Naive thymus-derived CD4-positive, alpha-beta T cell (primary cell): ENCODE results near the gene FILIP1. TPM values are rescaled to one million over a fixed set of nuclear protein-coding genes. Genes with fewer than 3 reads are reported as not detected.

Experiments
- ATAC-seq: fragments of 150-1000 bp; cut with Tn5 transposase; 2 replicates; pipeline ENCODE4 v1.10.0; 2021; ENCODE audit warnings: mild to moderate bottlenecking, moderate library complexity
- CTCF ChIA-PET: fragments of 350-600 bp; sonication (Branson Sonifier 250); formaldehyde crosslinking; loops from one replicate; lab custom pipeline; 2021; ENCODE audit warnings: antibody characterized with exemption; lab: Charles Lee
- POLR2A ChIA-PET: fragments of 350-600 bp; sonication (Branson Sonifier 250); formaldehyde crosslinking; loops from one replicate; lab custom pipeline; 2021; ENCODE audit warnings: antibody characterized with exemption, inconsistent platforms; lab: Charles Lee
- DNase-seq, 9 donors: peaks; one replicate each; pipeline versions ENCODE4 v3.0.0 to v3.0.0-alpha.2; 2020 to 2022; ENCODE audit warnings: mixed read lengths in 1 of 9
- H3K27ac ChIP-seq: one replicate; pipeline ENCODE4 v1.7.0; 2013; ENCODE audit warnings: mild to moderate bottlenecking, low read depth, low read length, moderate library complexity
- H3K27me3 ChIP-seq, 2 donors: one replicate each; pipeline ENCODE4 v1.7.0; 2013; ENCODE audit warnings: low read length in 2 of 2, mild to moderate bottlenecking in 2 of 2, moderate library complexity in 2 of 2; ENCODE audit not compliant: control insufficient read depth in 2 of 2, insufficient read depth in 2 of 2
- H3K36me3 ChIP-seq, 3 experiments: 1 replicate in 2 of 3; 2 replicates in 1 of 3; pipeline ENCODE4 v1.7.0; 2013; ENCODE audit warnings: low read length in 3 of 3, mild to moderate bottlenecking in 3 of 3, moderate library complexity in 1 of 3; ENCODE audit not compliant: insufficient read depth in 3 of 3, control insufficient read depth in 2 of 3
- H3K4me1 ChIP-seq, 2 donors: one replicate each; pipeline ENCODE4 v1.7.0; 2013; ENCODE audit warnings: low read length in 2 of 2, mild to moderate bottlenecking in 2 of 2, moderate library complexity in 1 of 2; ENCODE audit not compliant: control insufficient read depth in 2 of 2, insufficient read depth in 2 of 2
- H3K4me3 ChIP-seq: 2 replicates; pipeline ENCODE4 v1.7.0; 2013; ENCODE audit warnings: mild to moderate bottlenecking, low read length
- H3K9me3 ChIP-seq, 3 experiments: 1 replicate in 2 of 3; 2 replicates in 1 of 3; pipeline ENCODE4 v1.7.0; 2013; ENCODE audit warnings: low read length in 3 of 3; ENCODE audit not compliant: control insufficient read depth in 2 of 3
- H3K27ac Mint-ChIP-seq, 9 donors: one replicate each; pipeline ENCODE4 v1.8.0; 2020 to 2022; ENCODE audit warnings: mixed read lengths in 9 of 9, mild to moderate bottlenecking in 8 of 9, moderate library complexity in 5 of 9, inconsistent platforms in 2 of 9
- H3K27me3 Mint-ChIP-seq, 5 donors: one replicate each; pipeline ENCODE4 v1.8.0; 2021 to 2022; ENCODE audit warnings: mixed read lengths in 5 of 5, mild to moderate bottlenecking in 1 of 5
- H3K36me3 Mint-ChIP-seq, 5 donors: one replicate each; pipeline ENCODE4 v1.8.0; 2020 to 2022; ENCODE audit warnings: mixed read lengths in 5 of 5, mild to moderate bottlenecking in 3 of 5, inconsistent platforms in 1 of 5
- H3K4me1 Mint-ChIP-seq, 7 donors: one replicate each; pipeline ENCODE4 v1.8.0; 2020 to 2022; ENCODE audit warnings: mixed read lengths in 7 of 7, mild to moderate bottlenecking in 3 of 7, inconsistent platforms in 1 of 7
- H3K4me3 Mint-ChIP-seq, 10 donors: one replicate each; pipeline ENCODE4 v1.8.0; 2020 to 2022; ENCODE audit warnings: mild to moderate bottlenecking in 10 of 10, mixed read lengths in 10 of 10, moderate library complexity in 6 of 10, inconsistent platforms in 2 of 10
- H3K9me3 Mint-ChIP-seq, 11 donors: one replicate each; pipeline ENCODE4 v1.8.0; 2020 to 2022; ENCODE audit warnings: mixed read lengths in 11 of 11, mild to moderate bottlenecking in 4 of 11, inconsistent platforms in 1 of 11, moderate library complexity in 1 of 11
- intact Hi-C, 2 donors: fragments of 100-400 bp; cut with micrococcal nuclease; formaldehyde crosslinking; loops; one replicate each; pipeline ENCODE4 v1.15.1; 2023
- polyA plus RNA-seq, 2 donors: library from polyadenylated mRNA; unstranded; fragments of 300-500 nt; fragmentation: Illumina TruSeq; gene quantifications; one replicate each; pipeline ENCODE4 v1.2.3, GENCODE V29; 2021
- total RNA-seq, 6 experiments: library from RNA in 5 of 6; stranded (reverse) in 5 of 6; gene quantifications; 1 replicate in 5 of 6; 2 replicates in 1 of 6; pipeline ENCODE4 v1.2.3 and lab custom pipeline; 2021 to 2026

FILIP1 gene
- total and polyA plus RNA-seq, 7 experiments from 2014 or later: 0.08 to 0.15 (median 0.12) TPM; not detected in 4

DNA sequence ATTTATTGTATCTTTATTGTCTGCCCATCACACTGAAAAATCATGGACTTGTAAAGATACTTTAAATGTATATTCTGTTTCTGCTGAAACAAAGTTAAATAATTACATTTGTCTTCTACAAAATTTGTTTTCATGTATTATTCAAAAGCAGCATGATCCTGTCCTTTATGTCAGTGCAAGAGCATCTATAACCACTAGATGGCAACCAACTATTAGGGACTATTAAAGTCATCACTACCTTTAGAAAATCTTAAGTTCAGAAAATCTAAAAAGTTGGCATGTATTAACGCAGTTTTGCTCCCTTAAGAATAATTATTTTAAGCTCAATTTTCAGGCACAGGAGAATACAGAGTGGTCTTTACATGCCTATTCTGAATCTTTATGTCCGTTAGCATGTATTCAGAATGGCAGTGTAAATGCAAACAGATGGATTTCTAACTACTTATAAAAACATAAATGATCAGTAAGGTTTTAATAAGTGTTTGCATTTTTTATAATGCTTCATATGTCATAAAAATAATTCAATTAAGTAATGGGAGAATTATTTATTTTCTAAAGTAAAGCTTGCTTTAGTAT is 226.8 kb downstream of the FILIP1 start:
- H3K4me1 ChIP-seq: peaks cover 0 to 5% of the 10 kb centered on the region in 2 donors
- Mint-ChIP-seq H3K27ac (peak overlapping the region in 1 of 9 donors; percentile 32), H3K4me3 (no peak overlapping the region), H3K9me3 (no peaks in the 10 kb centered on the region), H3K27me3 (no peaks in the 10 kb centered on the region), H3K4me1 (peaks cover 0 to 52% (median 41%) of the 10 kb centered on the region in 7 donors), H3K36me3 (peaks cover 5 to 26% (median 11%) of the 10 kb centered on the region in 5 donors)
- ChIA-PET POLR2A (no interaction called here), CTCF (interaction anchor here (0.8 to 2.5 kb wide), 5 partner anchors 9 to 258 kb away, joined by 3 to 12 read pairs (median 5); partner anchors contain the start of gene TMEM30A)
- no peaks in the 10 kb centered on the region for H3K9me3 ChIP-seq
- peaks cover 0 to 22% (median 0%) of the 10 kb centered on the region in 3 experiments for H3K36me3 ChIP-seq
- peak; percentile 78 for ATAC-seq
- DNase-seq: peak in 7 of 9 donors; percentile 11 to 43 (median 27)
- intact Hi-C loops: loop anchor here (1.0 to 2.0 kb wide), 6 partner anchors 14 to 296 kb away; partner anchors contain the start of gene TMEM30A (in 2 of the 2)
- no peak overlapping the region for H3K4me3 ChIP-seq
- no peaks in the 10 kb centered on the region for H3K27me3 ChIP-seq
- no peak overlapping the region for H3K27ac ChIP-seq

DNA sequence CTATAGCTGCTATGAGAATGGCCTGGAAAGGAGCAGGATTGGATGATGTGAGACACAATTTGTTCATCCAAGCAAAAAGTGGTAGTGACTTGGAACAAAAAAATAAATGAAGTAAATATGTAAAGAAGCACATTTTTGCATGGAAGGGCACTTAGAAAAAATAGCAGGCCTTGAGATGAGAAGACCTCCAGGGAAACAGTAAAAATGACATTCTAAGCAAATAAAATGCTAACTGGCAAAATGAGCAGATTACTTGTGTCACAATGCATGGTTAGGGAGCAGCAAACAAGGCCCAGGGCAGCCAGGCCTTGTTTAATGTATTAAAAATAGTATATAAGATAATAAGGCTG is 230.2 kb downstream of the FILIP1 start:
- H3K27me3 ChIP-seq: no peaks in the 10 kb centered on the region
- H3K36me3 ChIP-seq: peaks cover 0 to 34% (median 0%) of the 10 kb centered on the region in 3 experiments
- intact Hi-C loops: no loop called here
- Mint-ChIP-seq H3K27ac (peak overlapping the region in 2 of 9 donors; percentile 3 to 33), H3K27me3 (no peaks in the 10 kb centered on the region), H3K4me3 (no peak overlapping the region), H3K9me3 (no peaks in the 10 kb centered on the region), H3K4me1 (peaks cover 0 to 26% (median 21%) of the 10 kb centered on the region in 7 donors), H3K36me3 (peaks cover 5 to 23% (median 14%) of the 10 kb centered on the region in 5 donors)
- no peaks in the 10 kb centered on the region for H3K9me3 ChIP-seq
- CTCF ChIA-PET: interaction anchor here (0.9 kb wide), 1 partner anchor 18 kb away, joined by 3 read pairs; no protein-coding TSS in a partner anchor
- DNase-seq (no peak), ATAC-seq (no peak)
- H3K4me1 ChIP-seq: no peaks in the 10 kb centered on the region
- H3K27ac ChIP-seq: no peak overlapping the region
- H3K4me3 ChIP-seq: no peak overlapping the region
- POLR2A ChIA-PET: interaction anchor here (1.4 kb wide), 1 partner anchor 20 kb away, joined by 4 read pairs; no protein-coding TSS in a partner anchor

DNA sequence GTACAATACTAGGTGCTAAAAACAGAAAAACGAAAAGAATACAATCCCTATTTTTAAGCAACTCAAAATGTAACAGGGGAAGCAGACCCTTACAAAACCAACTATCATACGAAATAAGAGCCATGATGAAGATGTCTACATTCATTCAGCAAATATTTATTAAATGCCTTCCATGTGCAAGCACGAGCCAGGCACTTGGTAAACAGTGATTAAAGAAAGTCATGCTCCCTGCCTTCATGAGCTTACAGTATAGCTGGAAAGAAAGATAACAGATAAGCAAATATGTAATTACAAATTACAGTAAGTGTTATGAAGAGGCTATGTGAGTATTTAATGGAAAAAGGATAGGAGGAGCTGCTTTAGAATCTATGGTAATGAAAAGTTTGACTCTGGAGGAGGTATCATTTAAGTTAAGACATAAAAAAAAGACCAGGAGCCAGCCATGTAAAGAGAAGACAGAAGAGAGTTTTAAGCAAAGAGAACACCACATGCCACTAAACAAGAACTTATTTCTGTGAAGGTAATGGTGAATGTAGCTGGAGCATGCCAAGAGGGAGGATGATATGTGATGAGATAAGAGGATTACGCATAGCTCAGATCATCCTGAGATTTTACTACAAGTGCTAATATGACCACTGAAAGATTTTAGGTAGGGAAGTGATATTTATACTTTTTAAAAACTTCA is 230.7 kb downstream of the FILIP1 start:
- no peak overlapping the region for H3K4me3 ChIP-seq
- DNase-seq (no peak), ATAC-seq (no peak)
- no peaks in the 10 kb centered on the region for H3K9me3 ChIP-seq
- no peak overlapping the region for H3K27ac ChIP-seq
- Mint-ChIP-seq H3K4me3 (no peak overlapping the region), H3K27me3 (no peaks in the 10 kb centered on the region), H3K27ac (peak overlapping the region in 2 of 9 donors; percentile 3 to 33), H3K9me3 (no peaks in the 10 kb centered on the region), H3K36me3 (peaks cover 5 to 25% (median 14%) of the 10 kb centered on the region in 5 donors), H3K4me1 (peaks cover 0 to 23% (median 17%) of the 10 kb centered on the region in 7 donors)
- intact Hi-C loops: no loop called here
- no peaks in the 10 kb centered on the region for H3K4me1 ChIP-seq
- peaks cover 0 to 34% (median 0%) of the 10 kb centered on the region in 3 experiments for H3K36me3 ChIP-seq
- POLR2A ChIA-PET: interaction anchor here (0.7 to 1.4 kb wide), 2 partner anchors 19 to 20 kb away, joined by 3 to 4 read pairs; no protein-coding TSS in a partner anchor
- CTCF ChIA-PET: interaction anchor here (0.9 kb wide), 1 partner anchor 19 kb away, joined by 3 read pairs; no protein-coding TSS in a partner anchor
- H3K27me3 ChIP-seq: no peaks in the 10 kb centered on the region

DNA sequence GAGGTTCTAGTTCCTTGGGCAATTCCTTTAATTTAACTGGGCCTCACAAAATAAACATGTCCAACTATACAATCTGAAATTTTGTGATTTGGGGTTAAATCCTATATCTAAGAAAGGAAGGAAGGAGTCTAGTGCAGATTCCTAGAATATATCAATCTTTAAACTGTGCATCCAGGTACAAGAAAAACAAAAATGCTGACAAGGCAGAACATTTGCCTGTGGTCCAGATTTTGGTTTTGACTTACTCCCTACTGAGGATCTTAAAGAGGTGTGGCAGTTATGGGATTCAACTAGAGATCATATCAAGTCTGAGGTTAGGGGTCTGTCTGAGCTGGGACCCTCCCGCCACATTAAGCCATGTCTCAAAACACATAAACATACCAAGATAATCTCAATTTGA is 232.3 kb downstream of the FILIP1 start:
- Histone ChIP-seq H3K27ac (no peak overlapping the region), H3K4me3 (no peak overlapping the region), H3K9me3 (no peaks in the 10 kb centered on the region), H3K36me3 (peaks cover 0 to 34% (median 0%) of the 10 kb centered on the region in 3 experiments), H3K4me1 (no peaks in the 10 kb centered on the region), H3K27me3 (no peaks in the 10 kb centered on the region)
- ATAC-seq (no peak), DNase-seq (no peak)
- CTCF ChIA-PET: no interaction called here
- POLR2A ChIA-PET: no interaction called here
- H3K4me3 Mint-ChIP-seq: no peak overlapping the region
- no peaks in the 10 kb centered on the region for H3K9me3 Mint-ChIP-seq
- H3K27ac Mint-ChIP-seq: no peak overlapping the region
- H3K36me3 Mint-ChIP-seq: peaks cover 5 to 35% (median 15%) of the 10 kb centered on the region in 5 donors
- H3K27me3 Mint-ChIP-seq: no peaks in the 10 kb centered on the region
- peaks cover 0 to 15% (median 5%) of the 10 kb centered on the region in 7 donors for H3K4me1 Mint-ChIP-seq
- intact Hi-C loops: no loop called here

DNA sequence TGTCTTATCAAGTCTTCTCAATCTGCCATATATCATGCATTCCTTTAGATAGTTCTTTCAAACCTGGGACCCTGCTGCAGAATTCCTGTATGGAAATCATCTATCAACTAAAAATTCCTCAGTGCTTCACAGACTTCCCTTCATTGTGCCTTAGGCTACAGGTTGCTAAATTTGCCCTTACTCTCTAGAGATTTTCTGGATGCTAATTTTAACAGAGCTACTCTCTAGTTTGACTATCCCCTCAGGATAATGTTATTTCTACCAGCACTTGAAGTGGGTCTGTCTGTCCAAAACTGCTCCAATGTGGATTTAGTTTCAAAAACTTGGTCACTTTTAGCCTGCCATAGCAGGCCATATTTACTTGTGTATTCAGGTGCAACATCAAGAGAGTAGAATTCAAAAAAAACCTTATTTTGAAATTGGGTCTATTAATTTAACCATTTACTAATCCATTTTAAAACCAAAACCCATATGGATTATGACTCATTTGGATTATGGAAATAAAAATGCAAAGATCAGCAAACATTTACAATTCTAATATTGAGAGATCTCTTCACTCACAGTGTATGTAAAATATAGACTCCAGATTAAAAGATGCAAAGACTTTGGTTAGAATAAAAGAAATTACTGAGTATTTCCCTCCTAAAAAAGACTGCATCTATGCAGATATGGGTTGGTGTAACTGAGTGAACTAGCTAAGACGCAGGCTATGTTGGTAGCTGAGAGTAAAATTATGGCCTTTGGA is 236.1 kb downstream of the FILIP1 start:
- intact Hi-C loops: no loop called here
- peaks cover 0 to 32% (median 0%) of the 10 kb centered on the region in 3 experiments for H3K36me3 ChIP-seq
- no peak overlapping the region for H3K4me3 ChIP-seq
- DNase-seq (no peak), ATAC-seq (no peak)
- H3K27ac Mint-ChIP-seq: peak overlapping the region in 1 of 9 donors; percentile 42
- peaks cover 0 to 8% (median 0%) of the 10 kb centered on the region in 7 donors for H3K4me1 Mint-ChIP-seq
- no peaks in the 10 kb centered on the region for H3K27me3 ChIP-seq
- no peaks in the 10 kb centered on the region for H3K9me3 ChIP-seq
- no peaks in the 10 kb centered on the region for H3K9me3 Mint-ChIP-seq
- H3K27me3 Mint-ChIP-seq: no peaks in the 10 kb centered on the region
- H3K4me3 Mint-ChIP-seq: no peak overlapping the region
- POLR2A ChIA-PET: no interaction called here
- H3K27ac ChIP-seq: no peak overlapping the region
- no peaks in the 10 kb centered on the region for H3K4me1 ChIP-seq
- CTCF ChIA-PET: interaction anchor here (0.6 to 4.0 kb wide), 2 partner anchors 10 to 340 kb away, joined by 3 to 12 read pairs; no protein-coding TSS in a partner anchor
- H3K36me3 Mint-ChIP-seq: peaks cover 0 to 37% (median 18%) of the 10 kb centered on the region in 5 donors

DNA sequence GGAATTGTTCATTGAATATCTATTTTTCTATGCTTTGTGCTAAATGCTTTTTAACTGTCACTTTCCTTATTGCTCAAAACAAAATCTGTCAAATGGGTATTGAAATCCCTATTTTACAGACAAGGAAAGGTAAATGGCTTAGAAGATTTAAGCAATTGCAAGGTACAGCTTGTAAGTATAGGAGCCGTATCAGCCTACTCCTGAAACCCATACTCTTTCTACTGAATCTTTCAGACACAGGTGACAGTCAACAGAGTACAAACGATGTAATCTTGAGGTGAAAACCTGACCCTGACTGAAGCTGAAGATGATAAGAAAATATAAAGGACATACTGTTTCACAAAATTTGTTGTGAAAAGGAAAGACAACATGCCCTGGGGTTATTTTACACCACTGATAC is 243.0 kb downstream of the FILIP1 start:
- intact Hi-C loops: no loop called here
- ATAC-seq: no peak
- Mint-ChIP-seq H3K4me1 (peaks cover 0 to 5% (median 2%) of the 10 kb centered on the region in 7 donors), H3K27me3 (peaks cover 0 to 15% (median 9%) of the 10 kb centered on the region in 5 donors), H3K27ac (peak overlapping the region in 1 of 9 donors; percentile 29), H3K4me3 (no peak overlapping the region), H3K36me3 (peaks cover 0 to 14% (median 0%) of the 10 kb centered on the region in 5 donors), H3K9me3 (no peaks in the 10 kb centered on the region)
- no peaks in the 10 kb centered on the region for H3K4me1 ChIP-seq
- no peak for DNase-seq
- peaks cover 0 to 13% (median 0%) of the 10 kb centered on the region in 3 experiments for H3K36me3 ChIP-seq
- no peak overlapping the region for H3K4me3 ChIP-seq
- H3K27me3 ChIP-seq: no peaks in the 10 kb centered on the region
- H3K9me3 ChIP-seq: no peaks in the 10 kb centered on the region
- H3K27ac ChIP-seq: no peak overlapping the region
- POLR2A ChIA-PET: interaction anchor here (0.9 kb wide), 1 partner anchor 29 kb away, joined by 3 read pairs; no protein-coding TSS in a partner anchor
- CTCF ChIA-PET: interaction anchor here (0.6 to 1.1 kb wide), 2 partner anchors 16 to 1576 kb away, joined by 3 to 5 read pairs; no protein-coding TSS in a partner anchor
